ENCODE data around the gene SETD3.

SETD3 gene

GRCh38 chr14:99516156-99516870, 35.7 kb upstream of the SETD3 start:
- DNase-seq: peak; percentile 5

- no peak for DNase-seq
Measured at GRCh38 chr14:99515301-99516155, 34.9 kb upstream of the SETD3 start.

GRCh38 chr14:99514552-99515300, 34.1 kb upstream of the SETD3 start:
- DNase-seq: no peak

- DNase-seq: no peak
Measured at GRCh38 chr14:99513946-99514551, 33.4 kb upstream of the SETD3 start.

- no peak for DNase-seq
Measured at GRCh38 chr14:99513183-99513694, 32.6 kb upstream of the SETD3 start.

GRCh38 chr14:99512571-99513182, 32.0 kb upstream of the SETD3 start:
- DNase-seq: no peak

GRCh38 chr14:99512110-99512449, 31.4 kb upstream of the SETD3 start:
- DNase-seq: no peak

- no peak for DNase-seq
Measured at GRCh38 chr14:99511421-99512109, 30.9 kb upstream of the SETD3 start.

- DNase-seq: no peak
Measured at GRCh38 chr14:99510556-99511139, 30.0 kb upstream of the SETD3 start.

GRCh38 chr14:99509871-99510555, 29.4 kb upstream of the SETD3 start:
- no peak for DNase-seq

GRCh38 chr14:99508896-99509629, 28.4 kb upstream of the SETD3 start:
- no peak for DNase-seq

GRCh38 chr14:99507860-99508640, 27.4 kb upstream of the SETD3 start:
- DNase-seq: no peak

- no peak for DNase-seq
Measured at GRCh38 chr14:99506276-99506675, 25.6 kb upstream of the SETD3 start.

- DNase-seq: no peak
Measured at GRCh38 chr14:99505089-99505488, 24.4 kb upstream of the SETD3 start.

- DNase-seq: no peak
Measured at GRCh38 chr14:99503848-99504453, 23.3 kb upstream of the SETD3 start.

- DNase-seq: no peak
Measured at GRCh38 chr14:99502989-99503421, 22.3 kb upstream of the SETD3 start.

- no peak for DNase-seq
Measured at GRCh38 chr14:99497894-99498293, 17.2 kb upstream of the SETD3 start.

- DNase-seq: no peak
Measured at GRCh38 chr14:99497341-99497740, 16.7 kb upstream of the SETD3 start.

- no peak for DNase-seq
Measured at GRCh38 chr14:99484106-99484505, 3.4 kb upstream of the SETD3 start.

Measured in stimulated activated CD4-positive, alpha-beta T cell treated with anti-CD3 and anti-CD28 coated beads, Interleukin-15, amount 100 ng/mL, for 24 hours (primary cell).